Measurements from ENCODE around the gene C1S. TPM values are rescaled to one million over a fixed set of nuclear protein-coding genes. Genes with fewer than 3 reads are reported as not detected.
A peak's percentile ranks its signal among the peaks of the same experiment; 100 is the strongest.

C1S gene
- total RNA-seq, 4 donors from 2014 or later, result 55.9 to 187 (median 108) TPM

- DNase-seq, result no peak
- no peaks in the 10 kb centered on the region for H3K27me3 ChIP-seq
- no peaks in the 10 kb centered on the region for H3K36me3 ChIP-seq
- H3K4me1 ChIP-seq, result peaks cover 0 to 5% (median 1%) of the 10 kb centered on the region in 4 donors
- H3K9me3 ChIP-seq, result no peaks in the 10 kb centered on the region
- peak overlapping the region; percentile 43 to 82 (median 72) for H3K27ac ChIP-seq
- TF ChIP-seq POLR2A (IDR thresholded peaks at IDR 0.05) (no peak), CTCF (IDR thresholded peaks at IDR 0.05) (no peak)
- H3K4me3 ChIP-seq, result peak overlapping the region; percentile 36 to 50 (median 38)
Measured at GRCh38 chr12:7091660-7092228, 31.2 kb downstream of the C1S start.

- Histone ChIP-seq H3K4me3 (peak within 1 kb of the TSS; percentile 36 to 50 (median 38)), H3K36me3 (no peaks in the 10 kb centered on the region), H3K9me3 (no peaks in the 10 kb centered on the region), H3K27me3 (no peaks in the 10 kb centered on the region), H3K27ac (peak within 1 kb of the TSS; percentile 43 to 82 (median 72)), H3K4me1 (peaks cover 0 to 5% (median 1%) of the 10 kb centered on the region in 4 donors)
- TF ChIP-seq POLR2A (IDR thresholded peaks at IDR 0.05), result peak; percentile 12 to 35
- peak; percentile 60 to 91 (median 84) for TF ChIP-seq CTCF (IDR thresholded peaks at IDR 0.05)
- DNase-seq, result peak; percentile 68 to 88 (median 76)
Measured at GRCh38 chr12:7092229-7092985, 31.9 kb downstream of the C1S start, which contains the start of gene C1R. Gene C1R, minus strand, starts transcription at chr12:7092445. Its CDS starts 57 bp downstream, at chr12:7092388.

DNA sequence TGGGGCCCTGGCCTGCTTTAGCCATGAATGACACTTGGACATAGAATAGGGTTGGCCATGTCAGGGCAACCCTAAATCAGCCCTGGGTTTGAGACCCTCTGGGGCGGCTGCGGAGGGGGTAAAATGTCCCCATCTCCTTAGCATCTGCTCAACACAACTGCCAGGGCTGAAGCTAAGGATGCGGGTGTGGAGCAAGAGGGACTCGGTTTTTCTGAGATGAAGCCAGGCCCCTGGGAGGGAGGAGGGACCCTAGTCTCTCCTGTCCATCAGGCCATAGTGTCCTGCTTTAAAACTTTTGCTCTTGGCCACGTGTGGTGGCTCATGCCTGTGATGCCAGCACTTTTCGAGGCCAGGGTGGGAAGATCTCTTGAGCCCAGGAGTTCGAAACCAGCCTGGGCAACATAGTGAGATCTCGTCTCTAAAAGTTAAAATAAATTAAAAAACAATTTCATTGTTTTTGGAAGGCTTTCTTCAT lies 32.5 kb downstream of the C1S start:
- peaks cover 0 to 4% (median 0%) of the 10 kb centered on the region in 3 donors for H3K36me3 ChIP-seq
- no peak overlapping the region for H3K4me3 ChIP-seq
- no peaks in the 10 kb centered on the region for H3K9me3 ChIP-seq
- H3K27ac ChIP-seq, result peak overlapping the region; percentile 43 to 82 (median 72)
- TF ChIP-seq CTCF (IDR thresholded peaks at IDR 0.05), result no peak
- TF ChIP-seq POLR2A (IDR thresholded peaks at IDR 0.05), result no peak
- no peak for DNase-seq
- no peaks in the 10 kb centered on the region for H3K27me3 ChIP-seq
- peaks cover 0 to 5% (median 1%) of the 10 kb centered on the region in 4 donors for H3K4me1 ChIP-seq

- no peaks in the 10 kb centered on the region for H3K9me3 ChIP-seq
- H3K27me3 ChIP-seq, result no peaks in the 10 kb centered on the region
- peaks cover 0 to 5% (median 1%) of the 10 kb centered on the region in 4 donors for H3K4me1 ChIP-seq
- H3K4me3 ChIP-seq, result no peak overlapping the region
- DNase-seq, result no peak
- TF ChIP-seq CTCF (IDR thresholded peaks at IDR 0.05), result no peak
- no peak for TF ChIP-seq POLR2A (IDR thresholded peaks at IDR 0.05)
- peaks cover 0 to 9% (median 0%) of the 10 kb centered on the region in 3 donors for H3K36me3 ChIP-seq
- peak overlapping the region in 1 of 4 donors; percentile 43 for H3K27ac ChIP-seq
Measured at GRCh38 chr12:7093486-7093885, 33.0 kb downstream of the C1S start.

DNA sequence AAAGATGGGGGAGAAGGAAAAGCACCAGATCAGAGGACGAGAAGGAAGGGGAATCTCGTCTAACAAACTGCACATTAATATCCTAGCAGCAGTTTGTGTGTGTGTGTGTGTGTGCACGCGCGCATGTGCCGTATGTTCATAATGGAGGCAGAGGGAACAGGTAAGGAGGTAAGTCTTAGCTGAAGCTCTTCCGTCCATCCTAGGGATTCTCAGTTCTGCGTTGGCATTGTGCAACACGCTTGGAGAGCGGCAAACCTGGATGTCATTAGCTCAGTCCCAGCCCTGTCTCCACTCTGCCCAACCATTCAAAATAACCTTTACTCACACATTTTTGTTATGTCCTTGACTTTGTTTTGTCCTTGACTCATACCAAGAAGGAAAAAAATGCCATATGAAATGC lies 33.4 kb downstream of the C1S start:
- Histone ChIP-seq H3K4me1 (peaks cover 0 to 5% (median 1%) of the 10 kb centered on the region in 4 donors), H3K27ac (no peak overlapping the region)
- TF ChIP-seq CTCF (IDR thresholded peaks at IDR 0.05) (no peak), POLR2A (IDR thresholded peaks at IDR 0.05) (no peak)

More for the DNA sequence above, 33.4 kb downstream of the C1S start:
- Histone ChIP-seq H3K9me3 (no peaks in the 10 kb centered on the region), H3K36me3 (peaks cover 0 to 9% (median 0%) of the 10 kb centered on the region in 3 donors), H3K4me3 (no peak overlapping the region), H3K27me3 (no peaks in the 10 kb centered on the region)
- no peak for DNase-seq
